ENCODE measurements around the gene BBS12.
"Not testable (repeated sequence)": the region's sequence is repeated elsewhere in the genome, so short reads cannot be mapped to it uniquely, and the experiment has no call there.

Gene BBS12

GRCh38 chr4:122766353-122766705, 33.8 kb downstream of the BBS12 start:
- no peak for DNase-seq

GRCh38 chr4:122766950-122767349, 34.4 kb downstream of the BBS12 start:
- DNase-seq, result no peak

- no peak for DNase-seq
Observed at GRCh38 chr4:122771724-122772123, 39.2 kb downstream of the BBS12 start.

- DNase-seq, result no peak
Observed at GRCh38 chr4:122772311-122772710, 39.8 kb downstream of the BBS12 start.

GRCh38 chr4:122772986-122773385, 40.5 kb downstream of the BBS12 start:
- DNase-seq, result no peak

- no peak for DNase-seq
Observed at GRCh38 chr4:122775039-122775438, 42.5 kb downstream of the BBS12 start.

- DNase-seq, result no peak
Observed at GRCh38 chr4:122775987-122776836, 43.7 kb downstream of the BBS12 start.

- DNase-seq, result no peak
Observed at GRCh38 chr4:122776916-122777315, 44.4 kb downstream of the BBS12 start.

- DNase-seq, result no peak
Observed at GRCh38 chr4:122777846-122778673, 45.6 kb downstream of the BBS12 start.

- DNase-seq, result no peak
Observed at GRCh38 chr4:122781486-122781885, 49.0 kb downstream of the BBS12 start.

- no peak for DNase-seq
Observed at GRCh38 chr4:122783301-122784215, 51.1 kb downstream of the BBS12 start.

GRCh38 chr4:122784261-122784660, 51.8 kb downstream of the BBS12 start:
- DNase-seq, result no peak

GRCh38 chr4:122785099-122785498, 52.6 kb downstream of the BBS12 start:
- DNase-seq, result no peak

- DNase-seq, result peak; percentile 8
Observed at GRCh38 chr4:122786296-122786695, 53.8 kb downstream of the BBS12 start.

GRCh38 chr4:122786920-122787319, 54.4 kb downstream of the BBS12 start:
- DNase-seq, result not testable (repeated sequence)

- no peak for DNase-seq
Observed at GRCh38 chr4:122787940-122788339, 55.4 kb downstream of the BBS12 start.

- DNase-seq, result no peak
Observed at GRCh38 chr4:122788935-122789334, 56.4 kb downstream of the BBS12 start.

- no peak for DNase-seq
Observed at GRCh38 chr4:122793811-122794210, 61.3 kb downstream of the BBS12 start.
